ENCODE data around the gene FBXL17.

The FBXL17 gene

DNA sequence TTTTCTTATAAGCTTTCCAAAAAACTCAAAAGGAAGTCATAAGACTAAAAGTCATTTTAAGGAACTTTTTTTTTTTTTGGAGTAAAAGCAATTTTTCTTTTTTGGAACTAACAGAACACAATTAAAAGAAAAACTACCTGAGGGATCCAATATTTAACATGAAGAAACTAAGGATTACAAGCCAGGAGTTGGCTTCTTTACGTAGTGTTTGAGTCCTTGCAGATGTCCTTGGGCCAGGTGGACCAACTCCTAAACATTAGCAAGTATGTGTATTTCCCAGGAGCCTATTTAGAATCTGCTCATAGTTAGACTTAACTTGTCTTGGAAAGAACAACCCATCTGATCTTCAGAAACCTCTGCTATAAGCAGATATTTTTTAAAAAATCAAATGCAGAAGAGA is 557.1 kb downstream of the FBXL17 start:
- TF ChIP-seq ZFX (IDR thresholded peaks at IDR 0.05; ENCODE audit: borderline replicate concordance) (no peak), CTCF (IDR thresholded peaks at IDR 0.05) (no peak)
- no peak overlapping the region for H3K27ac ChIP-seq

GRCh38 chr5:107821288-107821687 is 560.6 kb downstream of the FBXL17 start:
- TF ChIP-seq CTCF (IDR thresholded peaks at IDR 0.05), result no peak
- TF ChIP-seq ZFX (IDR thresholded peaks at IDR 0.05; ENCODE audit: borderline replicate concordance), result no peak
- no peak overlapping the region for H3K27ac ChIP-seq

- no peak overlapping the region for H3K27ac ChIP-seq
- TF ChIP-seq ZFX (IDR thresholded peaks at IDR 0.05; ENCODE audit: borderline replicate concordance), result no peak
- TF ChIP-seq CTCF (IDR thresholded peaks at IDR 0.05), result no peak
Observed at GRCh38 chr5:107820429-107820828, 561.5 kb downstream of the FBXL17 start.

- TF ChIP-seq CTCF (IDR thresholded peaks at IDR 0.05) (no peak), ZFX (IDR thresholded peaks at IDR 0.05; ENCODE audit: borderline replicate concordance) (no peak)
- H3K27ac ChIP-seq, result no peak overlapping the region
Observed at GRCh38 chr5:107817951-107818350, 563.9 kb downstream of the FBXL17 start.

- TF ChIP-seq CTCF (IDR thresholded peaks at IDR 0.05) (no peak), ZFX (IDR thresholded peaks at IDR 0.05; ENCODE audit: borderline replicate concordance) (no peak)
- no peak overlapping the region for H3K27ac ChIP-seq
Observed at GRCh38 chr5:107817436-107817835, 564.5 kb downstream of the FBXL17 start.

- no peak overlapping the region for H3K27ac ChIP-seq
- TF ChIP-seq ZFX (IDR thresholded peaks at IDR 0.05; ENCODE audit: borderline replicate concordance) (no peak), CTCF (IDR thresholded peaks at IDR 0.05) (no peak)
Observed at GRCh38 chr5:107815109-107815508, 566.8 kb downstream of the FBXL17 start.

GRCh38 chr5:107814183-107814827 is 567.6 kb downstream of the FBXL17 start:
- H3K27ac ChIP-seq, result no peak overlapping the region
- no peak for TF ChIP-seq ZFX (IDR thresholded peaks at IDR 0.05; ENCODE audit: borderline replicate concordance)
- TF ChIP-seq CTCF (IDR thresholded peaks at IDR 0.05), result no peak

Measured in 22Rv1 (cell line).